HK-2 (cell line): ENCODE results near the gene CDK13.
"Not testable (repeated sequence)": the region's sequence is repeated elsewhere in the genome, so short reads cannot be mapped to it uniquely, and the experiment has no call there.

Source experiments
- DNase-seq: peaks from one replicate; pipeline ENCODE4 v3.0.0-alpha.2; 2018; ENCODE audit not compliant: unreplicated experiment

CDK13 gene

GRCh38 chr7:39949971-39950472 lies at the start of gene CDK13:
CDK13 (plus strand) TSS chr7:39950256; CDS start chr7:39950642, 386 bp downstream.
- DNase-seq = peak; percentile 89

GRCh38 chr7:39904077-39904486 lies 46.0 kb upstream of the CDK13 start:
- DNase-seq = no peak

DNA sequence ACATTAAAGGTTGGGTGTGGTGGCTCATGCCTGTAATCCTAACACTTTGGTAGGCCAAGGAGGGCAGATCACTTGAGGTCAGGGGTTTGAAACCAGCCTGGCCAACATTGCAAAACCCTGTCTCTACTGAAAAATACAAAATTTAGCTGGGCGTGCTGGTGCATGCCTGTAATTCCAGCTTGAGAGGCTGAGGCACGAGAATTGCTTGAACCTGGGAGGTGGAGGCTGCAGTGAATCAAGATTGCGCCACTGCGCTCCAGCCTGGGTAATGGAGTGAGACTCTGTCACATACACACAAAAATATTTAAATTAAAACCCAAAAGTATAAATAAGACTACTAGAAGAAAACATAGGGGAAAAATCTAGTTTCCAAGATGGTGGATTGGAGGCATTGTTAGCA lies 41.9 kb upstream of the CDK13 start:
- no peak for DNase-seq

- no peak for DNase-seq
These were observed 41.1 kb upstream of the CDK13 start for GRCh38 chr7:39908973-39909372.

- no peak for DNase-seq
These were observed 40.5 kb upstream of the CDK13 start for GRCh38 chr7:39909526-39909925.

- DNase-seq = no peak
These were observed 39.8 kb upstream of the CDK13 start for GRCh38 chr7:39910108-39910869.

- no peak for DNase-seq
These were observed 38.9 kb upstream of the CDK13 start for GRCh38 chr7:39911167-39911566.

GRCh38 chr7:39915847-39916246 lies 34.2 kb upstream of the CDK13 start:
- not testable (repeated sequence) for DNase-seq

GRCh38 chr7:39919646-39920045 lies 30.4 kb upstream of the CDK13 start:
- DNase-seq = no peak

DNA sequence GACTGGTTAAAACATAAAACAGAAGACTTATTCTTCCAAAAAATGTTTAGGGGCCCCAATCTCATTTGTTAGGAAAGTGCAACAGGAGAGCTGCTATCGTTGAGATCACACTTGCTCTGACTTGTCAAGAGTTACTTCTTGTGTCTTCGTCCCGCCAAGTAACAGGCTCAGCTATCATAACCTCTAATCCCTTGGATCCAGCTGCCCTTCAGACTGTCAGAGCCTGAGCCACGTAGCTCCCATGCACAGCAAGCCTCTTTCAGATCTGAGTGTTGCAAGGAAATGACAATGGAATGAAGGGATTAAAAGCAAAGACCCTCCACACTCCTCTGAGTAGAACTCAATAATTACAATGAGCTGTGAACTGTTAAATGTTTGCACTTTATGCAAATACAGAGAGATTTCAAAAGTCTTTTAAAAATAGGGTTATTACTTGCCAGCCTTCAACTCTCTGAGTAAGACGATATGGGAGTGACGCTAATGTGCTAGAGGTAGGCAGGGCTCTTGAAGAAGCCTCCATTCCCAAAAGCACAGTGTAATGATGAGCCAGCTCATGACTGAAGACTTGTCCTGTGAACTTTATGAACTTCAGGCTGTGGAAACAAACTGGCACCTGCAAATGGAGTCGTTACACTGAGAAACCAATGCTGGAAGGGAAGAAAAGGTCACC lies 28.4 kb upstream of the CDK13 start:
- no peak for DNase-seq

GRCh38 chr7:39922580-39922979 lies 27.5 kb upstream of the CDK13 start:
- no peak for DNase-seq

GRCh38 chr7:39923091-39923490 lies 27.0 kb upstream of the CDK13 start:
- DNase-seq = no peak

DNA sequence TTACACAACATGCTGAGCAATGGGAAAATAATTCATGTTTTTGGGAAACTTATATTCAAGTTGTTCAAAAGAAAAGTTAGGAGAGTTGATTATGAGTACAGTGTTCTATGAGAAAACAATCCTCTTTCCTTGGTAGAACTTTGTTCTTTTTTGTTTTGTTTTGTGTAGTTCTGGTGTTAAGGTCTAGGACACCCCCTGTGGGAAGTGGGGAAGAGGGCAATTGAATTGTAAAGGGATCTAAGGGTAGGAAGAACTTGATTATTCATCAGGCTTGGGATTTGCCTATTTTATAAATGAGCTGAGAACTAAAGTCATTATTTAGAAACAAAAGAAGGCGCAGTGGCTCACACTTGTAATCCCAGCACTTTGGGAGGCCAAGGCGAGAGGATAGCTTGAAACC lies 25.9 kb upstream of the CDK13 start:
- DNase-seq = no peak

DNA sequence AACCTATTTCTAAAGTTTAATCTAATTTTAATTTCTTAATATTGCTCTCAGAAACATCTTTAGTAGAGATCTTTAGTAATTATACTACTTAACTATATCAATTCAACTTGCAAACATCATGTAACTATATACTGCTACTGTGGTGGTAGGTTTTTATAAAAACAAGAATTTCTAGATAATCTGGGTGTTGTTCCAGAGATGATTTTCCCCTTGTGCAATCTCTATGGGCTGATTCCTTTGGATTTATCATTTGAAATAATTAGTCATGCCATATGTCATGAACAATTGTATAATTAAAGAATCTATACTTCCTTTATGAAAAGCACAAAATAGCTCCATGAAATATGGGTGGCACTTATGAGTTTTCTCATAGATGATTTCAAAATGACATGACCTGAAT lies 23.9 kb upstream of the CDK13 start:
- no peak for DNase-seq

- no peak for DNase-seq
These were observed 23.0 kb upstream of the CDK13 start for GRCh38 chr7:39927018-39927417.

- no peak for DNase-seq
These were observed 15.9 kb upstream of the CDK13 start for GRCh38 chr7:39934132-39934531.

DNA sequence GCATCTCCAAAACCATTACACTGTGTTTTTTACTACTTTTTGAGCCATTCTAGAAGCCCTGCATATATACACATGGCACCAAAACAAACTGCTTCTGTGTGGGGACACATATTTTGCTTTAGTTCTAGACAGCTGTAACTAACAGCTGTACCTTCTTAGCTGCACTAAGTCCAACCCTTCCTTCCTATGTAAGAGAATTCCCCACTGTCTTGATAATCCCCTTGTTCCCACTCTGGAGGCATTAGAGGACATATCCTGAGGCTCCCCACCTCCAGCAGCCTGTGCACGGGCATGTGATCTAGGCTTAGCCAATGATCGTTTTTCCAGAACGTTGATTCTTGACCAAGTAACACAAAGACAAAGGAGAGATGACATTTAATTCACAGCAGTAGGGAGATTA lies 13.3 kb upstream of the CDK13 start:
- DNase-seq = no peak

- DNase-seq = no peak
These were observed 12.5 kb upstream of the CDK13 start for GRCh38 chr7:39937366-39938153.

DNA sequence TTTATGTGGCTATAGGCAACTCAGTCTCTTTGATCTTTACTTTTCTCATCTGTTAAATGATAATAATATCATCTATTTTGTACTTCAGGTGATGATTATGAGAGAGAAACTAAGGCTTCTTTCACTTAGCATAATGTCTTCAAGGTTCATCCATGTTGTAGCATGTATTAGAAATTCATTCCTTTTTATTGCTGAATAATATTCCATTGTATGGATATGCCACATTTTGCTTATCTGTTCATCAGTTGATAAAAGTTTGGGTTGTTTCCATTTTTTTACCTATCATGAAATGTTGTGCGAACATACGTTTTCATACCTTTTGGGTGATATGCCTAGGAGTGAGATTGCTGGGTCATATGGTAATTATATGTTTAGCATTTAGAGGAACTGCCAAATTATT lies 7.2 kb upstream of the CDK13 start:
- DNase-seq = no peak

DNA sequence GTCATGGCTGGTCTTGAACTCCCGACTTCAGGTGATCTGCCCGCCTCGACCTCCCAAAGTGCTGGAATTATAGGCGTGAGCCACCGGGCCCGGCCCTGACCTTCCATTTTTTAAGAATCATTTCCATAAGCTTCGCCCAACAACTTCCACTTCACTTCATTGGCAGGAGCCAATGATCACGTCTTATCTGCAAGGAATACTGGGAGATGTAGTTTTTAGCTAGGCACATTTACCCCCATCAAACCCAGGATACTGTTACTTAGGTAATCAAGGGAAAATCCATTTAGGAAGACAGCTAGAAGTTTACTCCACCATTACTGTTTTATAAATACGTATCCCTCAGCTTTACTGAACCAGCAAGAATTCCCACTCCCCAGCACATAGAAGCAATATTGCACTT lies 3.4 kb upstream of the CDK13 start:
- DNase-seq = no peak

GRCh38 chr7:39948375-39948955 lies 1.6 kb upstream of the CDK13 start:
- peak; percentile 16 for DNase-seq
